ENCODE data around the gene SLC25A23.

DNA sequence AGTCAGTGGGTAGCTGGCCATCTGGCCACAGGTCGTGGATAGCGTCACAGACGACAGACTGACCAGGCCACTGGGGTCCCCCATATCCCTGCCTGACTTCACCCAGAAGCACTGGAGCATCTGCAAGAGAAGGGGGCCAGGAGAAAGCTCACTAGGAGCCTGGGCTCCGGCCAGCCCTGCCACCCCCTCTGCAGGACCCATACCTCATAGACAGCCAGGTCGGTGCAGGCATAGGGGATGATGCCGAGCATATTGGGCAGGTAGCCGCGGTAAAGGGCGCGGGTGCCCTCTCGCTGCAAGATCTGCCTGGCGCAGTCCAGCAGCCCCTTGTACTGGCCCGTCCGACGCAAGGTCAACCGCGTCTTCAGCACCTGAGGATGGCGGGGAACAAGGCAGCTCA is 32.5 kb downstream of the SLC25A23 start:
- TF ChIP-seq, protein P1, sequence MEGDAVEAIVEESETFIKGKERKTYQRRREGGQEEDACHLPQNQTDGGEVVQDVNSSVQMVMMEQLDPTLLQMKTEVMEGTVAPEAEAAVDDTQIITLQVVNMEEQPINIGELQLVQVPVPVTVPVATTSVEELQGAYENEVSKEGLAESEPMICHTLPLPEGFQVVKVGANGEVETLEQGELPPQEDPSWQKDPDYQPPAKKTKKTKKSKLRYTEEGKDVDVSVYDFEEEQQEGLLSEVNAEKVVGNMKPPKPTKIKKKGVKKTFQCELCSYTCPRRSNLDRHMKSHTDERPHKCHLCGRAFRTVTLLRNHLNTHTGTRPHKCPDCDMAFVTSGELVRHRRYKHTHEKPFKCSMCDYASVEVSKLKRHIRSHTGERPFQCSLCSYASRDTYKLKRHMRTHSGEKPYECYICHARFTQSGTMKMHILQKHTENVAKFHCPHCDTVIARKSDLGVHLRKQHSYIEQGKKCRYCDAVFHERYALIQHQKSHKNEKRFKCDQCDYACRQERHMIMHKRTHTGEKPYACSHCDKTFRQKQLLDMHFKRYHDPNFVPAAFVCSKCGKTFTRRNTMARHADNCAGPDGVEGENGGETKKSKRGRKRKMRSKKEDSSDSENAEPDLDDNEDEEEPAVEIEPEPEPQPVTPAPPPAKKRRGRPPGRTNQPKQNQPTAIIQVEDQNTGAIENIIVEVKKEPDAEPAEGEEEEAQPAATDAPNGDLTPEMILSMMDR (IDR thresholded peaks at IDR 0.05), result no peak
- no peak for TF ChIP-seq ZFX (IDR thresholded peaks at IDR 0.05; ENCODE audit: borderline replicate concordance)
